HG02870 (cell line): ENCODE results near the gene TOGARAM2.

ENCODE experiments used
- ATAC-seq: cut with Tn5 transposase; IDR thresholded peaks from one replicate; pipeline ENCODE4 v1.9.1; 2021; ENCODE audit warnings: mild to moderate bottlenecking, moderate library complexity; ENCODE audit not compliant: unreplicated experiment

TOGARAM2 gene

DNA sequence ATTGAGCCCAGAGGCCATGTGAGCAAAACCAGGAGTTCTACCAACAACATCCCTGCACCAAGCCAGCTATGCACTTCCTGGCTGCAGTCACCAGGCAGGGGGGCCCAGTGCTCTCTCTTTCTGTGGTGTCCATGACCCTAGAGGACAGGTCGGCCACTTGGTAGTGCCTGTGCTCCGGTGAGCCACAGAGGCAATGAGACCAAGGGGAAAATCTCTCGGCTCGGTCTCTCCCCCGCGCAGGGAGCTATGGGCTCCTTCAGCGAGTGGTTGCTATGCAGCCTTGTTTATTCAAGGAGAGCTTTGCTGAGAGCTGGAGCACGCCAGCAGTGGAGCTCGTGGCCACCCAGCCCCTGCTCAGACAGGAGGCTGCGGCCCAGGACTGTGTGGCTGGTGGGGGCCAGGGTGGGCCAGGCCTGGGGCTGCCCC is at the start of gene TOGARAM2:
Gene TOGARAM2, plus strand, starts transcription at position 283 of the 426 bp plus-strand sequence. CDS start 13,537 bp downstream, outside the sequence.
- no peak for ATAC-seq

- ATAC-seq = no peak
These were observed 46.3 kb upstream of the TOGARAM2 start for GRCh38 chr2:28934769-28935168.

DNA sequence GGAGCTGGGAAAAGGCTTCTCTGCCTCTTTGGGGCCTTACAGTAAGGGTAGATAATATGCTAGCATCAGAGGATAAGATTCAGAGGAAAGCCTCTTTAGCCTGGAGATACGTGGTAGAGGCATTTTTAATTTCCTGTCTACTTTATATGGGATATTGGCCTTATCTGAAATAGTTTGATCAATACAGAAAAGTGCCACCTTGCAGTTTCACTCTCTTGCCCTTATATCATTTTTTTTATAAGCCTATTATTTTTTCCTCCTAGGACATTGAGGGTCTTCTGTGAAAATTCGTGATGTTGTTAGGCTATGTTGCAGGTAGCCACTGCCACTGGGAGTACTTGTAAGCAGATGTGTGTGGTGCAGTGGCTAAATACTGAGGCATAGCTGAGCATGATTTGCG is 40.1 kb upstream of the TOGARAM2 start:
- ATAC-seq = no peak

GRCh38 chr2:28944535-28945248 is 36.4 kb upstream of the TOGARAM2 start:
- no peak for ATAC-seq

- ATAC-seq = no peak
These were observed 32.9 kb upstream of the TOGARAM2 start for GRCh38 chr2:28948160-28948559.

- ATAC-seq = no peak
These were observed 31.9 kb upstream of the TOGARAM2 start for GRCh38 chr2:28949190-28949589.

GRCh38 chr2:28949617-28950305 is 31.3 kb upstream of the TOGARAM2 start:
- no peak for ATAC-seq

- ATAC-seq = no peak
These were observed 30.0 kb upstream of the TOGARAM2 start for GRCh38 chr2:28950941-28951630.

DNA sequence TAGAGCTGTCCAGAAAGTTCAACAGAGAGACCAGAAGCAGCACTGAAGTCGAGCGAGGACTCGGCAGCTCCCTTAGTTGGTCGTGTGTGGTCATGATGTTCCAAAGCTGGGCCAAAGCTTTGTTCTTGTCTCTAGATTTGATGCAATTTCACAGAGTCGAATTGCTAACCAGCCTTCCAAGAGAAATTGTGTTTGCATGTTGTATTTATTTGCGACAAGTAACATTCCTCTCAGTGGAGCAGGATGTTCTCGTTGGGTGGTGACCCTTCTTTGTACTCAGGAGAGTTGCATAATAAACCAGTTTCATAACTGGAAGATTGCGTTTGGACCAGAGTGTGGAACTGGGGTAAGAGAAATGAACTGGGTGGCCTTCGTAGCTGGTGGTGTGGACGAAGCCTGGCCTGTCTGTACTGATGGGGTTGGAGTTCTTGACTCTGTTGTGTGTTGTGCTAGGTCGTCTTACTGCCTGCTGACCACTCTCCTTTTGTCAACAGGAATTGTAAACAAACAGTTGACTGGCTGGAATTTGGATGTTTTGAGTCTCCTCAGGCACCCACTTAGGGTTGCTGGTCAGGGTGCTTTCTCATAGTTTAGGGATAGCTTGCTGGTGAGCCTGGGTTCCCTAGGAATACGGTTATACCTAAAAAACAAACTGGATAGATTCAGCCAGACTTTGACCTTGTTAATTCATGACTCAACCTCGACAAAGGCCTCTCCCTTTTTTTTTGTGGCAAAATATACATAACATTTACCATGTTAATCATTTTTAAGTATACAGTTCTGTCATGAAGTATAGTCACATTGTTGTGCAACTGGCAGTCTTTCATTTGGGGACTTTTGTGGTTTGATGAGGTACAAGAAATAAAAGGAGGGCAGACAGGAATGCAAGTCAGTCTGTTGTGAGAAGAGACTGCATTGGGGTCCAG is 28.9 kb upstream of the TOGARAM2 start:
- ATAC-seq = no peak

DNA sequence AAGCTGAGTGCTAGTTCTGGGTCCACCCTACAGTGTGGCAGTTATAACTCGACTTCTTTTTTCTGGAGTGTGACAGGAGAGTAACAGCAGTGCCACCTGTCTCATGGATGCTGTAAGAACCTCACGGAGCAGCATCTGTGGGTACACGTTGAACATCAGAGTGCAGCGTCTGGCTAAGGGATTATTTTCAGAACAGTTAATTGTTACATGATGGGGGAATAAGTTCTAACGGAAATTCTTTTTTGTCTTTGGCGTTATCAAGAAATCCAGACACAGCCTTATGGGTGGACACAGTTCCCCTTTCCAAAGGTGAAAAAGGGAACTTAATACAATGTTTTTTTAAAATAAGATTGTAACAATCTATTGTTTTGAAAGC is 28.3 kb upstream of the TOGARAM2 start:
- no peak for ATAC-seq

- ATAC-seq = no peak
These were observed 25.6 kb upstream of the TOGARAM2 start for GRCh38 chr2:28955467-28955866.

DNA sequence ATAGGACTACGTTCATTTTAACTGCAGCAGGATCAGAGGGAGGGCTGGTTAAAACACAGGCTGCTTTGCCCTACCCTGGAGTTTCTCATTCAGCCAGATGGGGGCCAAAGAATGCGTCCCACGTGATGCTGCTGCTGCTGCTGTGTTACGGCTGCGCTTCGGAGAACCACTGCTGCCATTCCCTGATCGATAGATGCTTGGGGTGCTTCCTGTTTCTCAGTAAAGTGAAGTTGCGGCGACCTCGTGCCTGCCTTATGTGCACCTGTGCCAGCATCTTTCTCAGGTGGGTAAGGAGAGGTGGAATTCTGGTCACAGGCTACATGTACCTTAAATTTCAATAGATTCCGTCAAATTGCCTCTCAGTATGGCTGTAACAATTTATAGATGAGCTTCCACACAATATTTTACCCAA is 24.7 kb upstream of the TOGARAM2 start:
- no peak for ATAC-seq

GRCh38 chr2:28956890-28957289 is 24.2 kb upstream of the TOGARAM2 start:
- no peak for ATAC-seq

- no peak for ATAC-seq
These were observed 22.4 kb upstream of the TOGARAM2 start for GRCh38 chr2:28958689-28959088.

GRCh38 chr2:28960401-28960800 is 20.7 kb upstream of the TOGARAM2 start:
- no peak for ATAC-seq

GRCh38 chr2:28962505-28962904 is 18.6 kb upstream of the TOGARAM2 start:
- no peak for ATAC-seq

- ATAC-seq = no peak
These were observed 10.5 kb upstream of the TOGARAM2 start for GRCh38 chr2:28970464-28971160.

DNA sequence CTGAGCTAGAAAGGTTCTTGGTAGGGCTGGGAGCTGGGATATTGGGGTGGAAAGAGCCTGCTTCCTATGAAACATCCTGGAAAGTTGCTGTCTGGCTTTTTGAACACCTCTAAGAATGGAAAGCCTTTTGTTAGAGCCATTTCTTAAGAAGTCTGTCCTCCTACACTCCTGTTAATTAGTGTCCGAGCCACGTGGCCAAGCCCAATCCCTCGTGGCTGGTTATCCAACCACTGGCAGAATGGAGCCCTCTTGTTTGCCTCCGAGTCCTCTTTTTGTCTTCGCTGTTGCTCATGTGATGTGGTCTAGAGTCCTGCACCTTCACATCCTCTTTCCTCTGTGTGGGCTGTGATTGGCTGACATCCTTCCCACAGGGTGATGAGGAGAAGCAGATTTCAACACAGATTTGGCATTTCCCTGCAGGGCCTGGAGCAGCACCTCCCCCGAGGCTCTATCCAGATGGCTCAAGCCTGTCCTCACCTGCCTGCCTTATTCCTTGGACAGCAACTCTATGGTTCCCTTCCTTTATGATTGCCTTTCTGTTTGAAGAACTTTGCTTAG is 8.2 kb upstream of the TOGARAM2 start:
- ATAC-seq = no peak

DNA sequence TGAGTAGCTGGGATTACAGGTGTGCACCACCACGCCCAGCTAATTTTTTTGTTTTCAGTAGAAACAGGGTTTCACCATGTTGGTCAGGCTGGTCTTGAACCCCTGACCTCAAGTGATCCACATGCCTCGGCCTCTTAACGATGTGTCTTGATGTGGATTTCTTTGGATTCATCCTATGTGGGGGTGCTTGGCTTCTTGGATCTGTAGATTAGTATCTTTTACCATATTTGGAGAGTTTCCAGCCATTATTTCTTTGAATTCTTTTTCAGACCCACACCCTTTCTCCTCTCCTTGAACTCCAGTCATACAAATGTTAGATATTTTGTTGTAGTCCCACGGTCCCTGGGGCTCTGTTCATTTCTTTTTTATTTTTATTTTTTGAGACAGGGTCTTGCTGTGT is 6.8 kb upstream of the TOGARAM2 start:
- no peak for ATAC-seq

GRCh38 chr2:28975671-28976070 is 5.4 kb upstream of the TOGARAM2 start:
- ATAC-seq = no peak
